ENCODE measurements around the gene NLGN1. TPM values are rescaled to one million over a fixed set of nuclear protein-coding genes. Genes with fewer than 3 reads are reported as not detected.

The NLGN1 gene
- total RNA-seq, 3 donors from 2014 or later (not counting 1 experiment from before 2014, with no cell fraction given) = not detected

DNA sequence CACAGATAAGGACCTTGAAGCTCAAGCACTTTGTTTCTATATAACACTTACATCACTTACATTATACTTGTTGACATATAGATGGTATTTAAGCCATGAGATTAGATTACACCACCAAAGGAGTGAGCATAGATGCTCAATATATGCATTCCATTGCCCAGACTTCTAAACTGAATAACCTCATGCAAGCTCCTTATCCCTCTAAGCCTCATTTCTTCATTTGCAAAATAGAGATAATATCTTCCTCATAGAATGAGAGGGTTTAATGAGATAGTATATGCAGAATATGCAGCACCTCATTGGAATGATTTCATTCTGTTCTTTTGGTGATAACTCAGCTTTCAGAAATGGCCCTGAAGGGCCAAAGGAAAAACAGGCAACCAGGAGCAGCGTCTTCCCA is 18.5 kb downstream of the NLGN1 start:
- H3K27ac Mint-ChIP-seq = no peak overlapping the region
- Histone ChIP-seq H3K9me3 (ENCODE audit: control insufficient read depth, insufficient read depth, low read length) (no peaks in the 10 kb centered on the region), H3K4me1 (ENCODE audit: control insufficient read depth, insufficient read depth, low read length) (no peaks in the 10 kb centered on the region), H3K4me3 (ENCODE audit: low read length) (no peak overlapping the region), H3K27me3 (ENCODE audit: control insufficient read depth, insufficient read depth, low read length) (no peaks in the 10 kb centered on the region), H3K36me3 (ENCODE audit: control insufficient read depth, insufficient read depth, low read length) (no peaks in the 10 kb centered on the region), H3K27ac (ENCODE audit: low read length) (no peak overlapping the region)
- H3K4me1 Mint-ChIP-seq = no peaks in the 10 kb centered on the region
- WGBS (ENCODE audit: insufficient coverage) = 75% methylated on average over 1 of the region's 1 CpG
- DNase-seq (no peak), ATAC-seq (no peak)
- H3K27me3 Mint-ChIP-seq (ENCODE audit: low read depth in 2 of 2) = peaks cover 0 to 4% of the 10 kb centered on the region in 2 donors
- H3K4me3 Mint-ChIP-seq = no peak overlapping the region
- no peaks in the 10 kb centered on the region for H3K36me3 Mint-ChIP-seq
- intact Hi-C loops (cut with micrococcal nuclease) = no loop called here
- H3K9me3 Mint-ChIP-seq = no peaks in the 10 kb centered on the region
- TF ChIP-seq, protein P1, sequence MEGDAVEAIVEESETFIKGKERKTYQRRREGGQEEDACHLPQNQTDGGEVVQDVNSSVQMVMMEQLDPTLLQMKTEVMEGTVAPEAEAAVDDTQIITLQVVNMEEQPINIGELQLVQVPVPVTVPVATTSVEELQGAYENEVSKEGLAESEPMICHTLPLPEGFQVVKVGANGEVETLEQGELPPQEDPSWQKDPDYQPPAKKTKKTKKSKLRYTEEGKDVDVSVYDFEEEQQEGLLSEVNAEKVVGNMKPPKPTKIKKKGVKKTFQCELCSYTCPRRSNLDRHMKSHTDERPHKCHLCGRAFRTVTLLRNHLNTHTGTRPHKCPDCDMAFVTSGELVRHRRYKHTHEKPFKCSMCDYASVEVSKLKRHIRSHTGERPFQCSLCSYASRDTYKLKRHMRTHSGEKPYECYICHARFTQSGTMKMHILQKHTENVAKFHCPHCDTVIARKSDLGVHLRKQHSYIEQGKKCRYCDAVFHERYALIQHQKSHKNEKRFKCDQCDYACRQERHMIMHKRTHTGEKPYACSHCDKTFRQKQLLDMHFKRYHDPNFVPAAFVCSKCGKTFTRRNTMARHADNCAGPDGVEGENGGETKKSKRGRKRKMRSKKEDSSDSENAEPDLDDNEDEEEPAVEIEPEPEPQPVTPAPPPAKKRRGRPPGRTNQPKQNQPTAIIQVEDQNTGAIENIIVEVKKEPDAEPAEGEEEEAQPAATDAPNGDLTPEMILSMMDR (IDR thresholded peaks at IDR 0.05) = no peak

DNA sequence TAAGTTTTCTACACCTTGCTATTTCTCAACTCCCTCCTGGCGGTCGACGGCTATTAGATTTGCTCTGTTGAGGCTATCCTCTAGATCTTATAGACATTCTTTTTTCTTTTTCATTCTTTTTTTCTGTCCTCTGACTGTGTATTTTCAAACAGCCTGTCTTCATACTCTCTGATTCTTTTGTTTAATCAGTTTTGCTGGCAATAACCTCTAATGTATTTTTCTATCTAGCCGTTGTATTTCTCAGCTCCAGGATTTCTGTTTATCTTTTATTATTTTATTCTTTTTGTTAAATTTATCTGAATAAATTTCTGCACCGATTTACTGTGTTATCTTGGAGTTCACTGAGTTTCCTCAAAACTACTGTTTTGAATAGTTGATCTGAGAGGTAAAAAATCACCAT is 31.5 kb downstream of the NLGN1 start:
- H3K4me1 Mint-ChIP-seq = no peaks in the 10 kb centered on the region
- no peak overlapping the region for H3K4me3 Mint-ChIP-seq
- intact Hi-C loops (cut with micrococcal nuclease) = no loop called here
- TF ChIP-seq, protein P1 (IDR thresholded peaks at IDR 0.05) = no peak
- no peak for DNase-seq
- Histone ChIP-seq H3K27me3 (ENCODE audit: control insufficient read depth, insufficient read depth, low read length) (no peaks in the 10 kb centered on the region), H3K4me3 (ENCODE audit: low read length) (no peak overlapping the region), H3K9me3 (ENCODE audit: control insufficient read depth, insufficient read depth, low read length) (no peaks in the 10 kb centered on the region), H3K4me1 (ENCODE audit: control insufficient read depth, insufficient read depth, low read length) (no peaks in the 10 kb centered on the region), H3K27ac (ENCODE audit: low read length) (no peak overlapping the region), H3K36me3 (ENCODE audit: control insufficient read depth, insufficient read depth, low read length) (no peaks in the 10 kb centered on the region)
- no peak for ATAC-seq
- WGBS (ENCODE audit: insufficient coverage) = 91% methylated on average over 4 of the region's 5 CpGs
- no peaks in the 10 kb centered on the region for H3K27me3 Mint-ChIP-seq (ENCODE audit: low read depth in 2 of 2)
- H3K27ac Mint-ChIP-seq = no peak overlapping the region
- peaks cover 9 to 16% of the 10 kb centered on the region in 2 donors for H3K9me3 Mint-ChIP-seq
- H3K36me3 Mint-ChIP-seq = peaks cover 14% of the 10 kb centered on the region

DNA sequence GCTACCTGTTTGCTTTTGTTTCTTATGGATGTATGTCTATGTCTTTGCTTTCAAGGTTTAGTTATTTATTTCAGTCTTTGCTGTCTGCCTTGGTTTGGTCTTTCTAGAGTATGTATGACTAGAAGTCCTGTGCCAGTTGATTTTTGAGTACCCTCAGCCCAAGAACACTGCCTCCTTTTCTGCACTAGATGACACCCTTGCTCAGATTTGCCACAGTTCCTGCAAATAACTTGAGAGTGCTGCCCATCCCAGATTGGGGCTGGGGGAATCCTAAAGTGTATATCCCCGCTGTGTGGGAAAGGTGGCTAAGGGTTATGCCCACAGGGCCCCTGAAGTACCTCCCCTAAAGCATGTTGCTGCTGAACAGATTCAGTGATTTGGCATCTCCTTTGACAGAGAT is 32.0 kb downstream of the NLGN1 start:
- peaks cover 14% of the 10 kb centered on the region for H3K36me3 Mint-ChIP-seq
- H3K27me3 ChIP-seq (ENCODE audit: control insufficient read depth, insufficient read depth, low read length) = no peaks in the 10 kb centered on the region
- intact Hi-C loops (cut with micrococcal nuclease) = no loop called here
- H3K4me1 Mint-ChIP-seq = no peaks in the 10 kb centered on the region
- no peaks in the 10 kb centered on the region for H3K36me3 ChIP-seq (ENCODE audit: control insufficient read depth, insufficient read depth, low read length)
- H3K9me3 Mint-ChIP-seq = peaks cover 7 to 16% of the 10 kb centered on the region in 2 donors
- H3K27ac Mint-ChIP-seq = no peak overlapping the region
- 64% methylated on average over 1 of the region's 1 CpG for WGBS (ENCODE audit: insufficient coverage)
- H3K4me3 ChIP-seq (ENCODE audit: low read length) = no peak overlapping the region
- H3K4me3 Mint-ChIP-seq = no peak overlapping the region
- H3K9me3 ChIP-seq (ENCODE audit: control insufficient read depth, insufficient read depth, low read length) = no peaks in the 10 kb centered on the region
- TF ChIP-seq, protein P1 (IDR thresholded peaks at IDR 0.05) = no peak
- no peak for DNase-seq
- ATAC-seq = no peak
- no peaks in the 10 kb centered on the region for H3K4me1 ChIP-seq (ENCODE audit: control insufficient read depth, insufficient read depth, low read length)
- H3K27me3 Mint-ChIP-seq (ENCODE audit: low read depth in 2 of 2) = no peaks in the 10 kb centered on the region
- H3K27ac ChIP-seq (ENCODE audit: low read length) = no peak overlapping the region

DNA sequence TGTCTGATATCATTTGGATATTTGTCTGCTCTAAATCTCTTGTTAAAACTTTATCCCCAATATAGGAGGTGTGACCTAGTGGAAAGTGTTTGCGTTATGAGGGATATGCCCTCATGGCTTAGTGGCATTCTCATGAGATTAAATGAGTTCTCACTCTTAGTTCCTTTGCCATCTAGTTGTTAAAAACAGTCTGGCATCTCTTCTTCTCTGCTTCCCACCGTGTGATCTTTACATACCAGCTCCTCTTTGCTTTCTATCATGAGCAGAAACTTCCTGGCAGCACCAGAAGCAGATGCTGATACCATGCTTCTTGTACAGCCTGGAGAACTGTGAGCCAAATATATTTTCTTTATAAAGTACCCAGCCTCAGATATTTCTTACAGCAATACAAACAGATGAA is 33.0 kb downstream of the NLGN1 start:
- ATAC-seq (no peak), DNase-seq (no peak)
- peaks cover 7 to 14% of the 10 kb centered on the region in 2 donors for H3K9me3 Mint-ChIP-seq
- H3K9me3 ChIP-seq (ENCODE audit: control insufficient read depth, insufficient read depth, low read length) = no peaks in the 10 kb centered on the region
- no peak overlapping the region for H3K4me3 Mint-ChIP-seq
- no peak overlapping the region for H3K27ac ChIP-seq (ENCODE audit: low read length)
- TF ChIP-seq, protein P1 (IDR thresholded peaks at IDR 0.05) = no peak
- peaks cover 14% of the 10 kb centered on the region for H3K36me3 Mint-ChIP-seq
- no peaks in the 10 kb centered on the region for H3K27me3 ChIP-seq (ENCODE audit: control insufficient read depth, insufficient read depth, low read length)
- no peaks in the 10 kb centered on the region for H3K4me1 ChIP-seq (ENCODE audit: control insufficient read depth, insufficient read depth, low read length)
- WGBS (ENCODE audit: insufficient coverage) = 43% methylated on average over 1 of the region's 2 CpGs
- H3K4me3 ChIP-seq (ENCODE audit: low read length) = no peak overlapping the region
- no peaks in the 10 kb centered on the region for H3K27me3 Mint-ChIP-seq (ENCODE audit: low read depth in 2 of 2)
- intact Hi-C loops (cut with micrococcal nuclease) = no loop called here
- no peak overlapping the region for H3K27ac Mint-ChIP-seq
- H3K36me3 ChIP-seq (ENCODE audit: control insufficient read depth, insufficient read depth, low read length) = no peaks in the 10 kb centered on the region
- H3K4me1 Mint-ChIP-seq = no peaks in the 10 kb centered on the region
